Stimulated activated CD4-positive, alpha-beta T cell treated with anti-CD3 and anti-CD28 coated beads, Interleukin-15, amount 100 ng/mL, for 1 hour (primary cell): ENCODE data around the gene ICAM1.
"Not testable (repeated sequence)": the region's sequence is repeated elsewhere in the genome, so short reads cannot be mapped to it uniquely, and the experiment has no call there.

ENCODE experiments used
- DNase-seq, 2 donors: peaks; one replicate each; pipeline ENCODE4 v3.0.0-alpha.2; 2020; ENCODE audit warnings: low read depth in 1 of 2, low spot score in 1 of 2

Gene ICAM1

DNA sequence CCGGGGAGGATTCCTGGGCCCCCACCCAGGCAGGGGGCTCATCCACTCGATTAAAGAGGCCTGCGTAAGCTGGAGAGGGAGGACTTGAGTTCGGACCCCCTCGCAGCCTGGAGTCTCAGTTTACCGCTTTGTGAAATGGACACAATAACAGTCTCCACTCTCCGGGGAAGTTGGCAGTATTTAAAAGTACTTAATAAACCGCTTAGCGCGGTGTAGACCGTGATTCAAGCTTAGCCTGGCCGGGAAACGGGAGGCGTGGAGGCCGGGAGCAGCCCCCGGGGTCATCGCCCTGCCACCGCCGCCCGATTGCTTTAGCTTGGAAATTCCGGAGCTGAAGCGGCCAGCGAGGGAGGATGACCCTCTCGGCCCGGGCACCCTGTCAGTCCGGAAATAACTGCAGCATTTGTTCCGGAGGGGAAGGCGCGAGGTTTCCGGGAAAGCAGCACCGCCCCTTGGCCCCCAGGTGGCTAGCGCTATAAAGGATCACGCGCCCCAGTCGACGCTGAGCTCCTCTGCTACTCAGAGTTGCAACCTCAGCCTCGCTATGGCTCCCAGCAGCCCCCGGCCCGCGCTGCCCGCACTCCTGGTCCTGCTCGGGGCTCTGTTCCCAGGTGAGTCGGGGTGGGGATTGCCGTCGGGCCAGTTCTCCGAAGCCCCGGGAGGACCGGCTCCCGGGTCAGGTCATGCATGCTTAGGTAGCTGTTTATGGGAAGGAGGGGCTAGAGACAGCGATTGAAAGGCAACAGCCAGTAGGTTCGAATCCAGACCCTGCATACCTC is at the start of gene ICAM1:
ICAM1 (plus strand) TSS at position 505 of the 779 bp plus-strand sequence; CDS start at position 545, 40 bp downstream.
- DNase-seq: peak in 1 of 2 donors; percentile 53

DNA sequence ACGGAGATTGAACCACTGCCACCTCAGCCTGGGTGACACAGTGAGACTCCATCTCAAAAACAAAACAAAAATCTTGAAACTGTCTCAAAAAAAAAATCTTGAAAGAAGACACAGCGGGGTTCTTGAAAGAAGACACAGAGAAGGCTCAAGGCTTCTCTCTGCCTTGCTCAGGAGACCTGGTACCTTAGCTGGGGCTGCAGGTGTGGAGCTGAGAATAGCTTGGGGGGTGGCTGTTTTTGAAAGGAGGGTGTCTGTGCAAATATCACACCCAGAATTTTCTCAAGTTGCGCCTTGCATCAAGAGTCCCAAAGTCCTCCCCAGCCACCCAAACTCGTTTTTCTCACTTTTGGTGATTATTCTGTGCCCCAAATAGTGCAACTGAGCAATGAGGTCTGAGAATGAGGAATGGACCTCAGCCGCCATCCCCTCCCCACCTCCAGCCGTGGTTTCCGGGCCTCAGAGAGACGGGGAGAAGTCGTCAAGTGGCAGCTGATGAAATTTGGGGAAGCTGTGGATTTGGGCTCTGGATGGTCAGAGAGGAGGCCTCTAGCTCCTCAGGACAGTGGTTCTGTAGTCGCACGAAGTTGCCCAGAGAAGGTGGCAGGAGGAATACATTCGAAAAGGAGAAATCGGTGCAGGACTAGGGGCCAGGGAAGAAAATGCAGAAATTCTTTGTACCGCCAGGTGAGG is 48.6 kb upstream of the ICAM1 start:
- no peak for DNase-seq

- DNase-seq: no peak
Observed at GRCh38 chr19:10223488-10224213, 47.3 kb upstream of the ICAM1 start.

DNA sequence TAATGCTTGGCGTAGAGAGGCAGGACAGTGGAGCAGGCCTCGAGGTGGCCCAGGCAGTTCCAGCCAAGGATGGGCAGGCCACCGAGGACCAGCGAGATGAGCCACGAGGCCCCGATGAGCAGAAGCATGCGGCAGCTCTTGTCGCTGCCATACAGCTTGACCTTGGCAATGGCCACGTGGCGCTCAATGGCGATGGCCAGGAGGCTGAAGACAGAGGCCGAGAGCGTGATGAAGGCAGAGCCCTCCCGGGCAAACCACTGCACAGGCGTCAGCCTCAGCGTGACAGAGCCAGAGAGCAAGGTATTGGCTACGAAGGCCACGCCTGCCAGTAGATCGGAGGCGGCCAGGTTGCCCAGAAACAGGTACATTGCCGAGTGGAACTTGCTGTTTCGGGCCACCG is 46.6 kb upstream of the ICAM1 start:
- no peak for DNase-seq

GRCh38 chr19:10226021-10226375 is 44.9 kb upstream of the ICAM1 start:
- no peak for DNase-seq

DNA sequence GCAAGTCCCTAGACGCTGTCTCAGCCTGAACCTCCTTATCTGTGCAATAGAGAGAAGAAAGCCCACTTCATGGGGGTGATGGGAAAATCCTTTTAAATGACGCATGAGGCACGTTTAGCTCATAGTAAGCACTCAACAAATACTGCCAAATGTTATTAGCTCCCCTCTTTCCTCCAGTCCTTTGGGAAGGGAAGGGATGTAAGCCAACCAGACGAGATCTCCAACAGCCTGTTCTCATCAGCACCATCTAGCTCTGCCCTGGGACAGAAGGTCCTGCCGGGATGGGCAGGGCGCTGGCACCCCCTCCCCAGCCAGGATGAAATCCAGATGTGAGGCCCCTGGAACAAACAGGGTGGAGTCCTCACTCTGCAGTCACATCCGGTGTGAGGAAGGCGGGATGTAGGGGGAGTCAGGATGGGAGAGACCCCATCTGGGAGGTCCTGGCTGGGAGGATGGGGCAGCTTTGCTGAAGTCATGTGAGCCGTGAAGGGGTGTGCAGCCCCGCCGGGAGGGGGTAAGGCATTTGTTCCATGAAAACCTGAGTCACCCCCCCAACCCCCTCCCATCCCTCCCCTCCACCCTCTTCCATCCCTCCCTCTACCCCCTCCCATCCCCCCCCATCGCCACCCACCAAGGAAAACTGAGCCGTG is 44.4 kb upstream of the ICAM1 start:
- DNase-seq: no peak

DNA sequence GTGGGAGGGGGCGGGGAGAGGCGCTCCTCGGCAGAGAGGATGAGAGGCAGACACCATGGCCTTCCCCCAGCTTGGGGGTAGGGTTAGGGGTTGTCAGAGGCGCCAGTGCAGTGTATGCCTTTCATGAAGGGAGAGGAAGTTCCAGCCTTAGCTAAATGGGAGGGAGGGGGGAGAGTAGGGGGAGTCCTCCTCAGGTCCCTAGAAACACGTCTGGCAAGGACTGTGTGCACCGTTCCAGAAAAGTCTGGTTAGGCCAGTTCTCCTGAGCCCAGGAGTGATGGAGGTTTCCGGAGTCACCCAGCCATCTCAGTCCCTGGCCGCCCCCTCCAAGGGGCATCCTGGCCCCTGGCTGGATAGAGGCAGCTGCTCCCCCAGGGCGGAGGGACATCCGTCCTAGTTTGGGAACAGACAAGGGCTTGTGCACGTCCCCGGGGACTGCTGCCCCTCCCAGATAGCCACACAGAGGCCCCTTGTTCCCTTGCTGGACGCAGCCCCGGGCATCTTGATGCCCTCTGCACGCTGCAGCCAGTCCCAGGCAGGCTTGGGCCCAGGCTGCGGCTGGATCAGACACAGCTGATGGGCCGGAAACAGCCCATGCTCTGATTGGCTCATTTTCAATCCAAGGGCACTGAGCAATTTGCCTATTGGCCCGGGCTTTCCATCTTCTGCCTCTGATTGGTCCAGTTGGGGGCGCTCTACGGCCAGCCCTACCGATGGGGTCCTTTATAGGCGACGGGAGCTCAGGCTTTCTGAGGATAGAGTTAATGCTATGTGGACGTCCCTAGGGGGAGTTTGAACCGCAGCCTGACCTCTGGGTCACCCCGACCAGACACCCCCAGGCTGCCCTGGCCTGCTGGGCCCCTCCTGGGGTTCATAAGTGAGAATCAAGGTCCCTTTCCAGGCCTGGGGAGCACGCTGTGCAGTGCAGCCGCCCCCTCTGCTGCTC is 43.6 kb upstream of the ICAM1 start:
- DNase-seq: no peak

GRCh38 chr19:10228393-10228792 is 42.5 kb upstream of the ICAM1 start:
- no peak for DNase-seq

DNA sequence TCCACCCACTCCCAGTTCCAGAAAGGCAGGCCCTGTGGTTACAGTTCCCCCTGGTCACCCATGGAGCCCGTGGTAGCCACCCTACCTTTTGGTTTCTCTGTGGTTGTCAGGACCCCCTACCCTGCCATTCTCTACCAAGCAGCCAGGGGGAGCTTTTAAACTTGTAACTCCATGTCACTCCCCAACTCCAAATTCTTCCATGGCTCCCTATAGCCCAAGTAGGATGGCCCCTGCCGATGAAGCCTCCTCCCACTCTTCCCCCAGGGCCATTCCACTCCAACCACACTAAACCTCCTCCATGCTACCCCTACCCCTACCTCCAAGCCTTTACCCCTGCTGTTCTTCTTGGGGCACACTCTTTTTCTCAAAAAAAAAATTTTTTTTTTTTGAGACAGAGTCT is 42.0 kb upstream of the ICAM1 start:
- no peak for DNase-seq

DNA sequence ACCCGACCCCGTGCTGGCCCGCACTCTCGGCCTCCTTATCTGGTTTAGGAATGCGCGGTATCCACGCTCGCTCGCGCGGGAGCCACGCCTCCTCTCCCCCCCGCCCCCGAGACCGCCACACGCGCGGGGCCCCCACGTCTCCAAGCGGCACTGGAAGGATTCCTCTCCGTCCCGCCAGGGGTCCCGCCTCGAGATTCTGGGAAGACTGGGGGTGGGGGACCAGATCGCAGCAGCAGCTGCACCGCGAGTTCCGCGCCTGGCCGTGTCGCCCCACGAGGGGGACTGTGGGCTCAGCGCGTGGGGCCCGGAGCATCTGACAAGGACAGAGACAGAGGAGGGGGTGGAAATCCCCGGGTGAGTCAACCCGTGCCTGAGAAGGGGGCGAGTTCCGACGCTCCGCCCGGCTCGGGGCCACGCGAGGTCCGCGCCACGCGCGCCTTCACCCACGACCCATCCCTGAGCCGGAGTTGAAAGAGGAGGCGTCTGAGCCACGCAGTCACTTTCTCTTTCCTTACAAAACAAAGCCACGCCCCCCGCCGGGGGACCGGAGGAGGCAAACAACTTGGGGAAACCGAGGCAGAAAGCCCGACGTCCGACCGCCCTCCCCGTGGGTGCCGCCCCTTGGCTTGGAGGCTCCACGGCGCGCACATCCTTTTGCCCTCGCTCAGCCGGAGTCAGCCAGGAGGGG is 40.6 kb upstream of the ICAM1 start:
- DNase-seq: peak; percentile 46 to 57

DNA sequence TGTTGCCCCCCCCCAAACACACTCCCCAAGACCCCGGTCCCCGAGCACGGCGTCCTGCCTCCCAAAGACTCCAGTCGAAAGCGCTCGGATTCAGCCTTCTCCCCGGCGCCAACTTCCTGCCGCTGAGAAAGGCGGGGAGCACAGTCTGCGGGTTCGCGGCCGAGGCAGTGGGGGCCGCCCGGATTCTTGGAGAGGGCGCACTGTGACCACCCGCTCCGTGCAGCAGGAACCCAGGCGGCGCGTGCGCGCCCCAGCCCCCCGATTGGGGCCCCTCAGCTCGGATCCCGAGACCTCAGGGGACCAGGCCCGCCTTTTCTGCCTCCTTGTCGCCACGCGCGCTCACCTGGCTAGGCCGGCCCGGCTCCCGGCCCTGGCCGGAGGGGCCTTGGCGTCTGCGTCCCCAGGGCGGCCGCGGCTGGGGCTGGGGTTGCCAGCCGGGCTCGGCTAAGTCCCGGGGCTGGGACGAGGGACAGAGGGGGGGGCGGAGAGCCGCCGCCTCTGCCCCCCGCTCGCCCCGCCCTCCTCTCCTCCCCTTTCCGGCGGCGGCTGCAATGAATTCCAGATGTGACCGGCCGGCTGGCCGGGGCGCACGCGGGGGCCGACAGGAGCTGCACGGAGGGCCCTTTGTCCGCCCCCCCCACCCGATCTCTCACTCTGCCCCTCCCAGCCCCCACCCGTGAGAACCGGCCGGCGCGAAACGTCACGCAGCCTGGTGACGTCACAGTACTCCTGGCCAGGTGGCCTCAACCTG is 39.9 kb upstream of the ICAM1 start, which contains the start of gene S1PR2:
S1PR2 (minus strand) TSS at position 471 of the 751 bp plus-strand sequence. CDS start 6,426 bp downstream, outside the sequence.
- peak; percentile 30 to 58 for DNase-seq

- DNase-seq: no peak
Observed at GRCh38 chr19:10231612-10232228, 39.2 kb upstream of the ICAM1 start.

DNA sequence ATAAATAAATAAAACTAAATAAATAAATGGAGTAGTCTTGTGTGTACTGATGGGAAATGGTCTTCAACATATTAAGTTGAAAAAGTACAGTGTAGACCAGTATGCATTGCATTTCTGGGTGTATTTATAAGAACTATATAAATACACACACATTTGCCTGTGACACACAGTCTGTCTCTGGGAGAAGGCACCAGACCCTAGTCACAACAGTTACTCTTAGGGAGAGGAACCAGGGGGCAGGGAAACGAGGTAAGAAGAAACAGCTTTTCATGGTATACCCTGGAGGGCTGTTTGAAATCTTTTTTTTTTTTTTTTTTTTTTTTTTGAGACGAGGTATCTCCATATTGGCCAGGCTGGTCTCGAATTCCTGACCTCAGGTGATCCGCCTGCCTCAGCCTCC is 37.0 kb upstream of the ICAM1 start:
- DNase-seq: no peak

DNA sequence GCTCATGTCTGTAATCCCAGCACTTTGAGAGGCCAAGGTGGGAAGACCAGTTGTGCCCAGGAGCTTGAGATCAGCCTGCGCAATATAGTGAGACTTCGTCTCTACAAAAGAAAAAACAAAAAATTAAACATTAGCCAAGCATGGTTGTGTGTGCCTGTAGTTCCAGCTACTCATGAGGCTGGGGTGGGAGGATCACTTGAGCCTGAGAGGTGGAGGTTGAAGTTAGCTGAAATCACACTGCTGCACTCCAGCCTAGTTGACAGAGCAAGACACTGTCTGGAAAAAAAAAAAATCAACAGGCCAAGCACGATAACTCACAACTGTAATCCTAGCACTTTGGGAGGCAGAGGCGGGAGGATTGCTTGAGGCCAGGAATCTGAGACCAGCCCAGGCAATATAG is 35.9 kb upstream of the ICAM1 start:
- no peak for DNase-seq

DNA sequence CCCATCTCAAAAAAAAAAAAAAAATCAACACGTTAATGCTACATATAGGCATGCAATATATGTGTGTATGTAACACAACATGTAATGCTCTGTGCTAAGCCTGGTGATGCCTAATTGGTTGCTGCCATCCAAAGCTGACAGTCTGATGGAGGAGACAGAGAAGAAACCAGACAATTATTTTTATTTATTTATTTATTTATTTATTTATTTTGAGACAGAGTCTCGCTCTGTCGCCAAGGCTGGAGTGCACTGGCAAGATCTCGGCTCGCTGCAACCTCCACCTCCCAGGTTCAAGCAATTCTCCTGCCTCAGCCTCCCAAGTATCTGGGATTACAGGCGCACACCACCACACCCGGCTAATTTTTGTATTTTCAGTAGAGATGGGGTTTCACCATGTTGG is 35.5 kb upstream of the ICAM1 start:
- not testable (repeated sequence) for DNase-seq

DNA sequence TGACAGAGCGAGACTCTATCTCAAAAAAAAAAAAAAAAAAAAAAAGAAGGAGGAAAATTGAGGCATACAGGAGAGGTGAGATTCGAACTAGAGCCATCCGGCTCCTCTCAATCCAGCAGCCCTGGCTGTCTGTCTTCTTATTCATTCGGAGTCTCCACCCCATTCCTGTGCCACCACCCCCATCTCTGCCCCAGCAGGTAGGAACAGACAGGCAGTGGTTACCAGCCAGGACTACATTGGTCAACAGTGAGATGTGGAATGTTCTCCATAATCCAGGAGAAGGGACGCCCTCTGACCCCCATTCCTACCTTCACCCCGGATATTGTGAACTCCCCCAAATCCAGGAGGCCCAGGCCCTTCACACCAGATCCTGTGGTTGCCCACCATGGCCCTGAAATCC is 33.2 kb upstream of the ICAM1 start:
- DNase-seq: no peak

GRCh38 chr19:10238172-10238783 is 32.6 kb upstream of the ICAM1 start:
- no peak for DNase-seq

- DNase-seq: not testable (repeated sequence)
Observed at GRCh38 chr19:10241826-10242449, 29.0 kb upstream of the ICAM1 start.
